NCI-H146 treated with DMSO at 0.1 percent for 48 hours (cell line): Measurements from ENCODE around the gene TEKTIP1.

Experiments
- DNase-seq: peaks from one replicate; lab custom pipeline; 2025; ENCODE audit not compliant: unreplicated experiment; lab: John Stamatoyannopoulos, UW

Gene TEKTIP1

GRCh38 chr19:3536429-3537100 is 2.4 kb upstream of the TEKTIP1 start:
- DNase-seq = no peak

GRCh38 chr19:3537101-3537437 is 1.9 kb upstream of the TEKTIP1 start:
- DNase-seq = no peak

- DNase-seq = no peak
Observed at GRCh38 chr19:3537438-3538240, 1.3 kb upstream of the TEKTIP1 start.

DNA sequence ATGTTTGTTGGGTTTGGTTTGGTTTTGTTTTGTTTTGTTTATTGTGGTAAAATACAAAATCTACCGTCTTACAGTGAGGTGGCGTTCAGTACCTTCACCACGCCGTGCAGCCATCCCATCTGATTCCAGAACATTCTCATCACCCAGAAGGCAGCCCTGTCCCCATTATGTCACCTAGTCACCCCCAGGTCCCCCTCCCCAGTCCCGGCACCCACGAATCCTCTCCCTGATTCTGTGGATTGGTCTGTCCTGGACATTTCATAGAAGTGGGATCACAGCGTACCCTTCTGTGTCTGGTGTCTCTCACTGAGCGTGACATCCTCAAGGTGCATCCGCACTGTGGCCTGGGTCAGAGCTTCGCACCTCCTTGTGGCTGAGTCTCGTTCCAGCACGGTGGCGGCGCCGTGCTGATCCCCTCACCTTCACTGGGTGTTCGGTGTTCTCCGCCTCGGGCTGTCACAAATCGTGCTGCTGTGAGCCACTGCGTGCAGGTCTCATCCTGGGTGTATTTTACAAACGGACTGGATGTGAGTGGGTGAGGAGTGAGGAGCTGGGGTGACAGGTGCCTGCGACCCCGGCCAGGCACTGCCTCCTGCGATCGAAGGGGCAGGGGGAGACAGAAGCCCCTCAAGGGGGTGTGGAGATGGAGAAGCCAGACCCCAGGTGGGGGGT is 580 bp upstream of the TEKTIP1 start:
- DNase-seq = no peak

DNA sequence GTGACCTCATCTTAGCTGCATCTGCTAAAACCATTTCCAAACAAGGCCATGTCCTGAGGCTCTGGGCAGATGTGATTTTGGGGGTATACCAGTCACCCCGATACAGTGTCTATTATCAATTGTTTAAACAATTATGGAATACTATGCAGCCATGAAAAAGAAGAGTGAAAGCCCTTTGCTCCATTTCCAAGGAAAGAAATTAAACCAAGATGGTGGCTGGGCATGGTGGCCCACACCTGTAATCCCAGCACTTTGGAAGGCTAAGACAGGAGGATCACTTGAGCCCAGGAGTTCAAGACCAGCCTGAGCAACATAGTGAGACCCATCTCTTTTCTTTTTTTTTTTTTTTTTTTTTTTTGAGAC is 763 bp downstream of the TEKTIP1 start:
- DNase-seq = no peak

- no peak for DNase-seq
Observed at GRCh38 chr19:3543150-3544057, 4.4 kb downstream of the TEKTIP1 start.

- DNase-seq = no peak
Observed at GRCh38 chr19:3544058-3544376, 5.0 kb downstream of the TEKTIP1 start.

DNA sequence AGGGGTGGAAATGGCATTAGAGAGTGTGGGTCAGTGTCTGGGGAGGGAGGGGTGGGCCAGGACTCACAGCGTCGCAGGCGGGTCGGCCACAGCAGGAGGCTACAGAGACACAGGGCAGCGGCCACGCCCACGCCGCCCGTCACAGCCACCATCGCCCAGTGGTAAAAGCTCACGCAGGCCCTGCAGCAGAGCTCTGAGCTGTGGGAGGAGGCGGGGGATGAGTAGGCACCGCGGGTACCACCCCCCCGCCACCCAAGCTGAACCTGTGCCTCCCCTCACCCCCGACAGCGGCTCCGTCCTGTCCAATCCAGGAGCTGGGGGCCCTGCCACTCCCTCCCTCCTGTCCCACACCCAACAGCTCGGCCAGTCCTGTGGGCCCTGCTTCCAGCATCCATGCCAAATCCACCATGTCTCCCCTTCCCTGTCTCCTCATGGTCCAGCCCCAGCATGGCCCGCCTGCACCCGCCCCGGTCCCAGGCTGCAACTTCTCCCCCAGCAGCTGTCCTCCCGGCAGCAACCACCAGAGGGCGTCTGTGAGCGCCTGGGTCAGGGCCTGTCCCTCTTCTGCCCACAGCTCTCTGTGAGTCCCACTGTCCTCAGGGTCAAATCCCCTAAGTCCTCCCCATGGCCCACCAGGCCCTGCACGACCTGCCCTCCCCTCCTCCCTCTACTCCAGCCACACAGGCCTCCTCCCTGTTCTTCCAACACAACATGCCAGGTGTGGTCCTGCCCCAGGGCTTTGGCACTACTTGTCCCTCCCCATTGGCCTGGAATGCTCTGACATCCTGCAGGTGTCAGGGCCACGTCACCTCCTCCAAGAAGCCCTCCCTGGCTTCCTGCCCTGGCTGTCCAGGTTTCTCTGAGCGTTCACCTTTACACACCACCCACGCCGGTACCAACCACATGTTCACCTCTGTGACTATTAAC is 6.0 kb downstream of the TEKTIP1 start:
- no peak for DNase-seq

- DNase-seq = no peak
Observed at GRCh38 chr19:3545669-3546034, 6.7 kb downstream of the TEKTIP1 start.

DNA sequence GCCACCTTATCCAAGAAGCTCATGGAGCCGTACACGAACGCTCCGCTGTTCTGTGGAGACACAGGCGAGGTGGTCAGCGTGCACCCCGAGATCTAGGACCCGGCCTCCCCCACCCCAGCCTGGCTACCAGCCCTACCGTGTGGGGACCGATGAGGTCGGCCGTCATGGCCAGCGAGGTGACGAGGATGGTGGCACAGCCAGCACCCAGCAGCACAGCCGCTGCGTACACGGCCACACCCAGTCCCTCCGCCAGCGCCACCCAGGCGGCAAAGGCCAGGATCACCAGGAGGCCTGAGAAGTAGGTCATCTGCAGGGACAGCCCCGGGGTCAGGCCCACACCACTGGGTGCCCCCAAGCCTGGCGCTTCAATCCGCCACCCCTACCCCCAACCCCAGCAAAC is 7.1 kb downstream of the TEKTIP1 start:
- no peak for DNase-seq

DNA sequence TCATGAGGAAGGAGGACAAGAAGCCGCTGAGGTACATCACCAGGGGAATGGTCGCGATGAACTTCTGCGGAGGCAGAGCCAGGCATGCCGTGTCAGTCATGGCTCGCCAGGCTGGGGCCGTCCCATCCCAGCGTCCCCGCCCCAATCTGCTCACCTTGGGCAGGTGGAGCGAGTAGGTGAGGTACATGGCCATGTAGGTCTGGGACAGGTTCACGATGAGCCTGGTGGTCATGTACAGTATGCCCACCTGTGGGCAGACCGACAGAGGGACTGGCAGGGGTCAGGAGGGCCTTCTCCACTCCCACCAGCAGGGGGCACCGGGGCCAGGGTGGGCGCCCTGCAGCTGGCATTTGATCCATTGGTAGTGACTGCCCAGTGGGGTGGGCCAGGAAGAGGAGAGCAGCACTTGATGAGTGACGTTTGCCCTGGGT is 8.3 kb downstream of the TEKTIP1 start:
- no peak for DNase-seq

- no peak for DNase-seq
Observed at GRCh38 chr19:3547767-3548282, 8.9 kb downstream of the TEKTIP1 start.

GRCh38 chr19:3548606-3549005 is 9.6 kb downstream of the TEKTIP1 start:
- DNase-seq = no peak

GRCh38 chr19:3549816-3550215 is 10.8 kb downstream of the TEKTIP1 start:
- DNase-seq = no peak

- DNase-seq = no peak
Observed at GRCh38 chr19:3550947-3551791, 12.2 kb downstream of the TEKTIP1 start.

DNA sequence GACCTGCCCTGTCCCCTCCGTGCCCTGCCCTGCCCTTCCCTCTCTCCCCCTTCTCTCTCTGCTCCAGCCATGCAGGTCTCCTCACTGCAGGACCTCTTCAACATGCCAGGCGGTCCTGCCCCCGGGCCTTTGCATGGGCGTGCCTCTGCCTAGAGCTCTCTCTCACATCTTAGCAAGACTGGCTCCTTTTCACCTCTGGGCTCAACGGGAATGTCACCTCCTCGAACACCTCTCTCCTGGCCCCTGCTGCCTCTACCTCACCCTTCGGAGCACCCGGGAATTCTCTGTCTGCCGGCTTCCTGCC is 12.8 kb downstream of the TEKTIP1 start:
- DNase-seq = no peak

DNA sequence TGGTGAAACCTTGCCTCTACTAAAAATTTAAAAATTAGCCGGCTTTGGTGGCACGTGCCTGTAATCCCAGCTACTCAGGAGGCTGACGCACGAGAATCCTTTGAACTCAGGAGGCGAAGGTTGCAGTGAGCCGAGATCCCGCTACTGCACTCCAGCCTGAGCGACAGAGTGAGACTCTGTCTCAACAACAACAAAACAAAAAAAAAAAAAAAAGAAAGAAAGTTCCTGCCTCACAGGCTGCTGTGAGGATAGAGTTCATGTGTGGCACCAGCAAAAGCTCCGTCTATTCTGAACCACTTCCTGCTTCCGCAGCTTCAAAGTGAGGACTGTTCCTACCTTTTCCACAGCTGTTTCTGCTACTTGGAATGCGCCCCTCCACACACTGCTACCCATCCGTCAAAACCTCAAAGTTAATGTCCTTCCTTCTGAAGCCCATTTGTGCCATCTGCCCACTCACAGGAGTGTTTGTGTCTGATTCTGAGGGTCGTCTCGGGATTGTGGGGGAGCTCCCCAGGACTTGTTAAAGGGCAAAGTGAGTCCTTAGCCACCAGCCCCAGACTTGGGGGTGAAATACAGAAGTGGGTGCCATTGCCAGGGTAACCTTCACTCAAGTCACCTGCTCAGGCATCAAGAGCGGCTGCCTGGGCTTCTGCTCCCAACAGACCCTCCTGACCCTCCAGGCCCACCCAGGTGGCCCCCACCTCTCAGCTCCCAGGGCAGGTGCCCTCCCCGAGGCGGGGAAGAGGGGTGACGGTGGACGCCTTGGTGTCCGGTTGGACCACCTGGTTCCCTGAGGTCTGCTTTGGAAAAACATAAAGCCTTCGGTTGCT is 15.5 kb downstream of the TEKTIP1 start:
- DNase-seq = no peak

DNA sequence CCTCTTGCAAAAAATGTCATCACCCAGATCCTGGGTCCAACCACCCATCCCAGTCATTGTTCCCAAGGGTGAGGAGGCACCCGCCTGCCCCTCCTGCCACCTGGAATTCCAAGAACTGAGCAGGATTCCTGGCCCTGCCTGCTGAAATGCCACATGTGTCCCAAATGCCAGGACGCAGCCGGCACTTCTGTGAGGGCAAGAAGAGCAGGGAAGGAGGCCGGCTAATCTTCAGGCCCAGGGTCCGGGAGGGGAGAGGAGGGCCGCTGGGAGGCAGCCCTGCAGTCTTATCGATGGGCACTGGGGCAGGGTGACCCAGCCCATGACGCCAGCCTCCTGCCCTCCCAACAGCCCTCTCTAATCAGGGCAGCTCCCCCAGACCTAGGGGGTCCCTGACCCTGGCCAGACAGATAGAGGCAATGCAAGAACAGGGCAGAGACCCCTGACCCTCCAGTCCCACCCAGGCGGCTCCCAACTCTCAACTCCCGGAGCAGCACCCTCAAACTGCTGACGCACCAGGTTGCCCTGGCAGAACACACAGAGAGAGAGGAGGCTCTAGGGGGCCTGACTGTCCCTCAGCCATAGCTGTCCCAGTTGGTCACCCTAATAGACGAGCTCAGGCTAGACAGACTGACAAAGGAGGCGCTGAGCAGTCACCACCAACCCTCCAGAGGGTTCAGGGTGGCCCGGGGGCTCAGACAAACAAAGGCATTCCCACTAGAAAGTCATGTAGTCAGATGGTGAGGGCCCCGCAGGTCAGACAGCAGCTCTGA is 16.9 kb downstream of the TEKTIP1 start:
- DNase-seq = no peak
